ENCODE measurements around the gene HTR3D. TPM values are rescaled to one million over a fixed set of nuclear protein-coding genes. Genes with fewer than 3 reads are reported as not detected.
A peak's percentile ranks its signal among the peaks of the same experiment; 100 is the strongest.
"Not testable (repeated sequence)": the region's sequence is repeated elsewhere in the genome, so short reads cannot be mapped to it uniquely, and the experiment has no call there.

HTR3D gene
- total and polyA plus RNA-seq, 12 donors = not detected

- intact Hi-C loops (cut with DNase I) = no loop called here
- no peaks in the 10 kb centered on the region for H3K36me3 ChIP-seq
- ATAC-seq (no peak), DNase-seq (no peak)
- H3K9me3 ChIP-seq = no peaks in the 10 kb centered on the region
- H3K27me3 ChIP-seq = peaks cover 0 to 8% (median 0%) of the 10 kb centered on the region in 7 donors
- no peak for TF ChIP-seq CTCF (IDR thresholded peaks at IDR 0.05)
- no peak overlapping the region for H3K4me3 ChIP-seq
- H3K27ac ChIP-seq = no peak overlapping the region
- 65 to 76% methylated on average over 7 of the region's 7 CpGs for WGBS, 2 donors
- H3K4me1 ChIP-seq = no peaks in the 10 kb centered on the region
Observed at GRCh38 chr3:184037816-184038215, 6.3 kb downstream of the HTR3D start.

- 80 to 82% methylated on average over 9 of the region's 9 CpGs for WGBS, 2 donors
- H3K9me3 ChIP-seq; H3K36me3 ChIP-seq; H3K4me3 ChIP-seq; DNase-seq; H3K27me3 ChIP-seq; intact Hi-C loops (cut with DNase I); H3K27ac ChIP-seq; ATAC-seq; H3K4me1 ChIP-seq: not testable (repeated sequence)
Observed at GRCh38 chr3:184038307-184038706, 6.8 kb downstream of the HTR3D start.

GRCh38 chr3:184039414-184039813, 7.9 kb downstream of the HTR3D start:
- Histone ChIP-seq H3K36me3 (no peaks in the 10 kb centered on the region), H3K27me3 (peaks cover 0 to 4% (median 0%) of the 10 kb centered on the region in 7 donors), H3K4me1 (no peaks in the 10 kb centered on the region), H3K27ac (no peak overlapping the region), H3K4me3 (no peak overlapping the region), H3K9me3 (no peaks in the 10 kb centered on the region)
- WGBS, 2 donors = 78 to 80% methylated on average over 5 of the region's 5 CpGs
- intact Hi-C loops (cut with DNase I) = no loop called here
- ATAC-seq (no peak), DNase-seq (no peak)
- TF ChIP-seq CTCF (IDR thresholded peaks at IDR 0.05) = no peak

- peak in 6 of 9 donors; percentile 21 to 38 (median 30) for TF ChIP-seq CTCF (IDR thresholded peaks at IDR 0.05)
- H3K27me3 ChIP-seq = no peaks in the 10 kb centered on the region
- intact Hi-C loops (cut with DNase I) = no loop called here
- H3K4me3 ChIP-seq = no peak overlapping the region
- H3K9me3 ChIP-seq = no peaks in the 10 kb centered on the region
- no peaks in the 10 kb centered on the region for H3K36me3 ChIP-seq
- no peak overlapping the region for H3K27ac ChIP-seq
- no peaks in the 10 kb centered on the region for H3K4me1 ChIP-seq
- ATAC-seq (peak in 1 of 8 donors; percentile 35), DNase-seq (no peak)
- 21 to 28% methylated on average over 3 of the region's 3 CpGs for WGBS, 2 donors
Observed at GRCh38 chr3:184040010-184040409, 8.5 kb downstream of the HTR3D start.

- Histone ChIP-seq H3K27ac (no peak overlapping the region), H3K9me3 (no peaks in the 10 kb centered on the region), H3K27me3 (no peaks in the 10 kb centered on the region), H3K4me3 (no peak overlapping the region), H3K36me3 (no peaks in the 10 kb centered on the region), H3K4me1 (no peaks in the 10 kb centered on the region)
- intact Hi-C loops (cut with DNase I) = no loop called here
- no peak for ATAC-seq
- WGBS, 2 donors = 82 to 90% methylated on average over 1 of the region's 1 CpG
- DNase-seq = no peak
- no peak for TF ChIP-seq CTCF (IDR thresholded peaks at IDR 0.05)
Observed at GRCh38 chr3:184042617-184043016, 11.1 kb downstream of the HTR3D start.

Measured in heart right ventricle (tissue), 16 donors.